HCT116 (cell line): Measurements from ENCODE around the gene IDUA. TPM values are rescaled to one million over a fixed set of nuclear protein-coding genes. Genes with fewer than 3 reads are reported as not detected.
A peak's percentile ranks its signal among the peaks of the same experiment; 100 is the strongest.
"Not testable (repeated sequence)": the region's sequence is repeated elsewhere in the genome, so short reads cannot be mapped to it uniquely, and the experiment has no call there.

Experiments
- ATAC-seq: fragments of 200-7000 bp; cut with Tn5 transposase; 2 replicates; pipeline ENCODE4 v1.9.1; 2020; ENCODE audit warnings: mild to moderate bottlenecking, moderate library complexity
- BruUV-seq: library from RNA; stranded (reverse); fragments of 400-500 nt; replicated peaks from 2 replicates; lab custom pipeline; 2021; lab: Mats Ljungman, UMichigan
- CTCF ChIA-PET: fragments of 300-600 bp; sonication (Branson Sonifier 250); formaldehyde crosslinking; loops from one replicate; lab custom pipeline; 2021; ENCODE audit warnings: antibody characterized with exemption; lab: Charles Lee
- POLR2A ChIA-PET: fragments of 300-600, 350-600 bp; sonication (Branson Sonifier 250); formaldehyde crosslinking; loops from one replicate; lab custom pipeline; 2021; ENCODE audit warnings: antibody characterized with exemption; lab: Charles Lee
- RAD21 ChIA-PET, 2 experiments: fragments of 300-600 bp; sonication (Branson Sonifier 250); formaldehyde crosslinking; loops; one replicate each; lab custom pipeline; 2023; ENCODE audit warnings: low total read pairs in 2 of 2; ENCODE audit not compliant: uncharacterized antibody in 2 of 2, unreplicated experiment in 2 of 2, low non-redundant PET in 1 of 2; lab: Charles Lee
- DNase-seq: peaks from one replicate; pipeline ENCODE4 v3.0.0-alpha.2; 2010; ENCODE audit warnings: low read depth, low spot score
- H2AFZ ChIP-seq: fragments of 200-600 bp; shearing (Covaris generic), sonication (generic); 2 replicates; pipeline ENCODE4 v1.6.1; 2017; ENCODE audit warnings: low read depth, mixed run types, mixed read lengths, antibody characterized with exemption, low read length; ENCODE audit not compliant: poor library complexity, severe bottlenecking
- H3K27ac ChIP-seq: 2 replicates; pipeline ENCODE4 v1.5.1; 2012; ENCODE audit warnings: low read depth, low read length
- H3K27me3 ChIP-seq: fragments of 200-600 bp; sonication (generic); 2 replicates; pipeline ENCODE4 v1.6.1; 2016; ENCODE audit warnings: mixed run types, low read length, mixed read lengths; ENCODE audit not compliant: insufficient read depth
- H3K36me3 ChIP-seq, 2 experiments: fragments of 200-500 bp in 1 of 2; fragments of 200-600 bp in 1 of 2; sonication (Bioruptor generic) in 1 of 2; sonication (generic) in 1 of 2; 2 replicates each; pipeline versions ENCODE4 v1.5.1 to v1.6.1; 2014 to 2016; ENCODE audit warnings: low read length in 2 of 2, inconsistent platforms in 1 of 2, mixed read lengths in 1 of 2, mixed run types in 1 of 2; ENCODE audit not compliant: insufficient read depth in 2 of 2, control insufficient read depth in 1 of 2
- H3K4me1 ChIP-seq, 2 experiments: fragments of 200-600 bp in 1 of 2; sonication (generic) in 1 of 2; 2 replicates each; pipeline versions ENCODE4 v1.5.1 to v1.6.1; 2012 to 2017; ENCODE audit warnings: low read length in 2 of 2, inconsistent platforms in 1 of 2, mild to moderate bottlenecking in 1 of 2, mixed read lengths in 1 of 2, mixed run types in 1 of 2, moderate library complexity in 1 of 2; ENCODE audit not compliant: insufficient read depth in 2 of 2, control insufficient read depth in 1 of 2
- H3K4me2 ChIP-seq: fragments of 200-600 bp; sonication (generic); 2 replicates; pipeline ENCODE4 v1.6.1; 2017; ENCODE audit warnings: mixed run types, low read length, mixed read lengths
- H3K4me3 ChIP-seq, 2 experiments: fragments of 200-600 bp in 1 of 2; sonication (generic) in 1 of 2; replicated peaks in 1 of 2; 2 replicates each; pipeline ENCODE4 v1.5.1; 2011 to 2016; ENCODE audit warnings: low read length in 2 of 2, control low read depth in 1 of 2, low read depth in 1 of 2, mild to moderate bottlenecking in 1 of 2, mixed read lengths in 1 of 2, mixed run types in 1 of 2
- H3K79me2 ChIP-seq: fragments of 200-600 bp; sonication (generic); 2 replicates; pipeline ENCODE4 v1.6.1; 2017; ENCODE audit warnings: mild to moderate bottlenecking, mixed run types, low read length, moderate library complexity, mixed read lengths; ENCODE audit not compliant: insufficient read depth
- H3K9ac ChIP-seq: fragments of 200-600 bp; sonication (generic); 2 replicates; pipeline ENCODE4 v1.6.1; 2016; ENCODE audit warnings: low read length, mixed read lengths
- H3K9me2 ChIP-seq: fragments of 200-600 bp; sonication (generic), shearing (Covaris generic); 2 replicates; pipeline ENCODE4 v1.6.1; 2017; ENCODE audit warnings: mixed run types, mild to moderate bottlenecking, moderate library complexity; ENCODE audit not compliant: insufficient read depth
- H3K9me3 ChIP-seq, 2 experiments: fragments of 200-500 bp in 1 of 2; fragments of 200-600 bp in 1 of 2; sonication (Bioruptor generic) in 1 of 2; sonication (generic) in 1 of 2; 2 replicates each; pipeline ENCODE4 v1.6.1; 2014 to 2017; ENCODE audit warnings: low read length in 2 of 2, mixed read lengths in 2 of 2, inconsistent platforms in 1 of 2, low read depth in 1 of 2, mild to moderate bottlenecking in 1 of 2, mixed run types in 1 of 2, moderate library complexity in 1 of 2; ENCODE audit not compliant: control insufficient read depth in 1 of 2, insufficient read depth in 1 of 2
- H4K20me1 ChIP-seq: fragments of 200-600 bp; sonication (generic), shearing (Covaris generic); 2 replicates; pipeline ENCODE4 v1.6.1; 2017; ENCODE audit warnings: mixed run types, mild to moderate bottlenecking, moderate library complexity; ENCODE audit not compliant: insufficient read depth
- CBX3 ChIP-seq: IDR thresholded peaks from 2 replicates; pipeline ENCODE4 v1.6.1; 2012; ENCODE audit warnings: low read depth
- ELF1 ChIP-seq: IDR thresholded peaks from 2 replicates; pipeline ENCODE4 v1.6.1; 2012; ENCODE audit warnings: low read depth, borderline replicate concordance
- EZH2phosphoT487 ChIP-seq: fragments of 200-600 bp; IDR thresholded peaks from 2 replicates; pipeline ENCODE4 v1.6.1; 2018; ENCODE audit warnings: antibody characterized with exemption, borderline replicate concordance
- POLR2AphosphoS5 ChIP-seq: IDR thresholded peaks from 2 replicates; pipeline ENCODE4 v1.6.1; 2011; ENCODE audit warnings: mild to moderate bottlenecking, low read depth, low read length, moderate library complexity
- SP1 ChIP-seq: IDR thresholded peaks from 2 replicates; pipeline ENCODE4 v1.6.1; 2012; ENCODE audit warnings: low read depth
- TCF7L2 ChIP-seq: IDR thresholded peaks from 2 replicates; pipeline ENCODE4 v1.7.0; 2011; ENCODE audit warnings: borderline replicate concordance, inconsistent platforms; ENCODE audit not compliant: insufficient read depth, insufficient read length; ENCODE audit errors: extremely low read depth
- ZBTB33 ChIP-seq: IDR thresholded peaks from 2 replicates; pipeline ENCODE4 v1.6.1; 2011; ENCODE audit warnings: mild to moderate bottlenecking, low read length, moderate library complexity; ENCODE audit not compliant: insufficient replicate concordance; ENCODE audit errors: extremely low read depth
- intact Hi-C: fragments of 100-400 bp; cut with micrococcal nuclease; formaldehyde crosslinking; loops from 2 replicates; pipeline ENCODE4 v1.10.0; 2022
- total RNA-seq: library from RNA; stranded (reverse); gene quantifications from one replicate; pipeline ENCODE4 v1.2.1, GENCODE V29; 2021; ENCODE audit not compliant: unreplicated experiment

Gene IDUA
- total RNA-seq, 1 experiment from 2014 or later, result 28.2 TPM

GRCh38 chr4:1045595-1046201 lies 58.9 kb downstream of the IDUA start (continued):
- no peak for TF ChIP-seq ZBTB33
- no peak for TF ChIP-seq EZH2phosphoT487
- TF ChIP-seq CBX3, result no peak
- TF ChIP-seq ELF1, result no peak
- no peak for TF ChIP-seq SP1
- no peak; the same call in 1 of the 2 replicates for TF ChIP-seq POLR2AphosphoS5
- TF ChIP-seq TCF7L2, result no peak
- TF ChIP-seq, all 23 proteins: peak for 0

- ATAC-seq (peak; percentile 62), DNase-seq (peak; percentile 62)
- H3K79me2 ChIP-seq, H3K27me3 ChIP-seq, POLR2A ChIA-PET, H3K36me3 ChIP-seq, RAD21 ChIA-PET, H3K9me3 ChIP-seq, BruUV-seq, intact Hi-C loops, H4K20me1 ChIP-seq, H3K9me2 ChIP-seq, CTCF ChIA-PET: not testable (repeated sequence)
- peaks cover 30 to 53% of the 10 kb centered on the region in 2 experiments for H3K4me1 ChIP-seq
- peak overlapping the region; percentile 3 for H3K27ac ChIP-seq
- H3K9ac ChIP-seq, result peak overlapping the region; percentile 59
- H3K4me3 ChIP-seq, result peak overlapping the region; percentile 46 to 47
- H3K4me2 ChIP-seq, result peak overlapping the region; percentile 72
- peak overlapping the region; percentile 65 for H2AFZ ChIP-seq
These were observed 59.8 kb downstream of the IDUA start for GRCh38 chr4:1046581-1047011.
